ENCODE results near the gene ELF4.

Gene ELF4

DNA sequence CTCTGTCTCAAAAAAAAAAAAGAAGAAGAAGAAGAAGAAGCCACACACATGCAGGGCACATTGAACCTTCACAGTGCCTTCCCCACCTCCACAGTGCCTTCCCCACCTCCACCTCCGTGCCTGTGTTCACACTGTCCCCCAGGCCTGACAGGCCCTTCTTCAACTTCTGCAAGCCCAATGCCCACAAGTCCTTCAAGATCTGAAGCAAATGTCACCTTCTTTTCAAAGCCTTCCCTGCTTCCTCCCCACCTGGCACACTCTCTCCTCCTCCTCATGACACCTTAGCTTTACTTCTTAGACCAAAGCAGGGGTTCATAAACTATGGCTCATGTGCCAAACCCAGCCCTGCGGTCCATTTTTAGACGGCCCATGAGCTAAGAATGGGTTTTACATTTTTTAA, 19.9 kb downstream of the ELF4 start:
- H3K27ac ChIP-seq: no peak overlapping the region
- TF ChIP-seq ZFX (IDR thresholded peaks at IDR 0.05): no peak
- no peak for TF ChIP-seq CTCF (conservative IDR thresholded peaks at IDR 0.05)

- TF ChIP-seq CTCF (conservative IDR thresholded peaks at IDR 0.05): no peak
- TF ChIP-seq ZFX (IDR thresholded peaks at IDR 0.05): no peak
- H3K27ac ChIP-seq: no peak overlapping the region
These were observed 23.7 kb downstream of the ELF4 start for GRCh38 chrX:130086447-130087206.

DNA sequence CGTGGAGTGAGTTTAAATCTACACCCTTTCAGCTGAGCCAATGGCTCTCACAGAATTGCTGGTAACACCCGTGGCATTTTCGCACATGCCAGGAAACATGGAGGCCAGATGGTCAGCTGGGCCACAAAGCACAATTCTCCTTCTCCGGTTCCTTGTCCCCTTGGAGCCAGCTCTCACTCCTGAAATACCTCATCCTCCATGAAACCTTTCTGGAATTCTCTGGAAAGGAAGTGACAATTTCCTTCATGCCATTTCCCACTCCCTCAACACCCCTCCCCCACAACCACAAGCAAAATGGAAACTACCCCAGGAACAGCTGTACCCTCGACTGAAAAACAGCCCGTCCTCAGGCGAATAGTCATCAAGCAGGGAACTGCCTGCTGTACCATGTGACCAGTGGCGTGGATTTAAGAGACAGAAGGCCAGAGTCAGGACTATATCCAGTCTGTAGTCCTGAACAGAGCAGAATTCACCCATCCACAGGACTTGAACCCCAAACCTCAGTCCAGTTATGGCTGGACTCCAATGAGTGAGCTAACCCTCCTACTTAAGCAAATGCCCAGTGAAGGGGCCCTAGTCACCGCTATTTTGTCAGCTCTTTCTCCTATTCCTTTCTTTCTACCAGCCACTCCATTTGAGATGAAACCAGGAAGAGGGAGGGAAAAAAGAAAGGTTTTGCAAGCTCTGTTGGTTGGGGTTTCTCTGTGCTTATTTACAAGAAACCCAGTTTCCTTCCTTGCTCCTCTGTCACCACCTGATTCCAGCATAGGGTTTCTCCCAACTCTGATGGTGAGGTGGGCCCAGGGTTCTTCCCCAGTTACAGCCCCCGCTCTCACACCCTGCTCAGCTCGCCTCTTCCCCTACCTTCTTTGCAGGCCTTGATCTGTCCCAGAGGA, 24.5 kb downstream of the ELF4 start:
- no peak overlapping the region for H3K27ac ChIP-seq
- TF ChIP-seq CTCF (conservative IDR thresholded peaks at IDR 0.05) (no peak), ZFX (IDR thresholded peaks at IDR 0.05) (no peak)

DNA sequence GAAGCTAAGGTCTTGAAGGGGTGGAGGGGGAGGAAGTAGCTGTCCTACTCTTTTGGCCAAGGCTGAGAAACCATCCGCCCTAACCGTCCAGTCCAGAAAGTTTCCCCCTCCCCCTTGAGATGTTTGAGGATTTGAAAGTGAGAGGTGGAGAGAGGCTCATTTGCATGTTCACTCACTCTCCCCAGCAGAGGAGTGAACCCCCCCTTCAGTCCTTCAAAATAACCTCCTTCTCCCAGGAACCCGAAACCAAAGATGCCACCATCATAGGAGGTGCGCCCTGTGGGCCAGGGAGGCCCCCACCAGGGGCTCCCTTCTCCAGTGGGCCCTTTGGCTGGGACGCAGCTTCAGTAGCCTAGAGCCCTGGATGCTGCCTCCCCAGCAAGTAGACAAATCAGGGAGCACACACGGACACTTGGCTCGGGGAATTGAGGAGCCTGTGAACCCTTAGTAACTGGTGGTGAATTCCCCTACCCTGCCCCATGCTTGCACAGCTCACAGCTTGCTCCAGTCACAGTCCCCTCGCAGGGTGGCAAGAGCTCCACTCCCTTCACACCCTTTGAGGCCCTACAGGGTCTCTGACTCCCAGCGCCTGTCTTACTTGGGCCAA, 25.6 kb downstream of the ELF4 start:
- no peak for TF ChIP-seq CTCF (conservative IDR thresholded peaks at IDR 0.05)
- TF ChIP-seq ZFX (IDR thresholded peaks at IDR 0.05): no peak
- no peak overlapping the region for H3K27ac ChIP-seq

- TF ChIP-seq CTCF (conservative IDR thresholded peaks at IDR 0.05) (no peak), ZFX (IDR thresholded peaks at IDR 0.05) (no peak)
- H3K27ac ChIP-seq: no peak overlapping the region
These were observed 26.5 kb downstream of the ELF4 start for GRCh38 chrX:130083656-130084382.

- no peak for TF ChIP-seq CTCF (conservative IDR thresholded peaks at IDR 0.05)
- TF ChIP-seq ZFX (IDR thresholded peaks at IDR 0.05): no peak
- H3K27ac ChIP-seq: no peak overlapping the region
These were observed 27.2 kb downstream of the ELF4 start for GRCh38 chrX:130083107-130083490.
